ENCODE results near the gene SSMEM1.
"Not testable (repeated sequence)": the region's sequence is repeated elsewhere in the genome, so short reads cannot be mapped to it uniquely, and the experiment has no call there.

SSMEM1 gene

GRCh38 chr7:130216025-130216424, 8.4 kb downstream of the SSMEM1 start:
- no peak for DNase-seq

- DNase-seq, result no peak
These were observed 9.1 kb downstream of the SSMEM1 start for GRCh38 chr7:130216750-130217149.

GRCh38 chr7:130218806-130219620, 11.4 kb downstream of the SSMEM1 start:
- no peak for DNase-seq

GRCh38 chr7:130219871-130220270, 12.2 kb downstream of the SSMEM1 start:
- DNase-seq, result no peak

- no peak for DNase-seq
These were observed 14.1 kb downstream of the SSMEM1 start for GRCh38 chr7:130221746-130222145.

GRCh38 chr7:130223646-130224045, 16.0 kb downstream of the SSMEM1 start:
- peak in 1 of 5 experiments; percentile 35 for DNase-seq

GRCh38 chr7:130224210-130224609, 16.6 kb downstream of the SSMEM1 start:
- DNase-seq, result peak in 1 of 5 experiments; percentile 83

GRCh38 chr7:130224923-130225322, 17.3 kb downstream of the SSMEM1 start:
- not testable (repeated sequence) for DNase-seq

- DNase-seq, result no peak
These were observed 18.7 kb downstream of the SSMEM1 start for GRCh38 chr7:130226333-130226732.

- no peak for DNase-seq
These were observed 20.4 kb downstream of the SSMEM1 start for GRCh38 chr7:130227883-130228575.

- DNase-seq, result no peak
These were observed 21.3 kb downstream of the SSMEM1 start for GRCh38 chr7:130228840-130229502.

GRCh38 chr7:130229981-130230380, 22.3 kb downstream of the SSMEM1 start:
- not testable (repeated sequence) for DNase-seq

- DNase-seq, result no peak
These were observed 24.1 kb downstream of the SSMEM1 start for GRCh38 chr7:130231792-130232191.

- DNase-seq, result no peak
These were observed 24.5 kb downstream of the SSMEM1 start for GRCh38 chr7:130232209-130232608.

- no peak for DNase-seq
These were observed 26.4 kb downstream of the SSMEM1 start for GRCh38 chr7:130234078-130234477.

- not testable (repeated sequence) for DNase-seq
These were observed 28.7 kb downstream of the SSMEM1 start for GRCh38 chr7:130236361-130236760.

GRCh38 chr7:130240240-130240639, 32.6 kb downstream of the SSMEM1 start:
- DNase-seq, result no peak

- peak in 3 of 5 experiments; percentile 17 to 27 (median 27) for DNase-seq
These were observed 34.7 kb downstream of the SSMEM1 start for GRCh38 chr7:130242198-130243014.

- DNase-seq, result peak in 1 of 5 experiments; percentile 4
These were observed 35.8 kb downstream of the SSMEM1 start for GRCh38 chr7:130243486-130243885.

- not testable (repeated sequence) for DNase-seq
These were observed 38.8 kb downstream of the SSMEM1 start for GRCh38 chr7:130246491-130246890.

- DNase-seq, result not testable (repeated sequence)
These were observed 41.2 kb downstream of the SSMEM1 start for GRCh38 chr7:130248842-130249241.

GRCh38 chr7:130249626-130250025, 42.0 kb downstream of the SSMEM1 start:
- not testable (repeated sequence) for DNase-seq

Data from T-helper 2 cell (primary cell).